Activated naive CD8-positive, alpha-beta T cell treated with anti-CD3 and anti-CD28 coated beads, Interleukin-2, amount 50 U/mL, for 24 hours (primary cell): ENCODE measurements around the gene PARP11.
"Not testable (repeated sequence)": the region's sequence is repeated elsewhere in the genome, so short reads cannot be mapped to it uniquely, and the experiment has no call there.

ENCODE experiments used
- ATAC-seq: fragments of 150-1000 bp; cut with Tn5 transposase; one replicate; pipeline ENCODE4 v1.10.0; 2021
- DNase-seq: peaks from one replicate; pipeline ENCODE4 v3.0.0; 2021
- H3K27ac Mint-ChIP-seq: one replicate; pipeline ENCODE4 v1.8.0; 2021; ENCODE audit warnings: mild to moderate bottlenecking, mixed read lengths
- H3K27me3 Mint-ChIP-seq: one replicate; pipeline ENCODE4 v1.8.0; 2021; ENCODE audit warnings: mixed read lengths
- H3K36me3 Mint-ChIP-seq: one replicate; pipeline ENCODE4 v1.8.0; 2021; ENCODE audit warnings: low read depth, mixed read lengths
- H3K4me1 Mint-ChIP-seq: one replicate; pipeline ENCODE4 v1.8.0; 2021; ENCODE audit warnings: mixed read lengths
- H3K4me3 Mint-ChIP-seq: one replicate; pipeline ENCODE4 v1.8.0; 2021; ENCODE audit warnings: mild to moderate bottlenecking, moderate library complexity, mixed read lengths
- H3K9me3 Mint-ChIP-seq: one replicate; pipeline ENCODE4 v1.8.0; 2021; ENCODE audit warnings: mixed read lengths

The PARP11 gene

GRCh38 chr12:3842517-3842916 lies 30.7 kb downstream of the PARP11 start:
- H3K4me3 Mint-ChIP-seq, result no peak overlapping the region
- H3K27me3 Mint-ChIP-seq, result no peaks in the 10 kb centered on the region
- peaks cover 41% of the 10 kb centered on the region for H3K36me3 Mint-ChIP-seq
- H3K4me1 Mint-ChIP-seq, result peaks cover 40% of the 10 kb centered on the region
- no peak for ATAC-seq
- peaks cover 8% of the 10 kb centered on the region for H3K9me3 Mint-ChIP-seq
- H3K27ac Mint-ChIP-seq, result no peak overlapping the region
- no peak for DNase-seq

- Mint-ChIP-seq H3K4me1 (peaks cover 48% of the 10 kb centered on the region), H3K9me3 (peaks cover under 1% of the 10 kb centered on the region), H3K4me3 (no peak overlapping the region), H3K27me3 (no peaks in the 10 kb centered on the region), H3K27ac (no peak overlapping the region), H3K36me3 (peaks cover 37% of the 10 kb centered on the region)
- DNase-seq (no peak), ATAC-seq (no peak)
Observed at GRCh38 chr12:3841783-3842182, 31.4 kb downstream of the PARP11 start.

GRCh38 chr12:3840833-3841232 lies 32.4 kb downstream of the PARP11 start:
- H3K9me3 Mint-ChIP-seq, H3K27me3 Mint-ChIP-seq, ATAC-seq, H3K27ac Mint-ChIP-seq, DNase-seq, H3K4me3 Mint-ChIP-seq: not testable (repeated sequence)
- H3K4me1 Mint-ChIP-seq, result peaks cover 57% of the 10 kb centered on the region
- H3K36me3 Mint-ChIP-seq, result peaks cover 35% of the 10 kb centered on the region

GRCh38 chr12:3839745-3840144 lies 33.5 kb downstream of the PARP11 start:
- Mint-ChIP-seq H3K4me1 (peaks cover 59% of the 10 kb centered on the region), H3K36me3 (peaks cover 36% of the 10 kb centered on the region)
- not testable (repeated sequence) for H3K9me3 Mint-ChIP-seq, DNase-seq, H3K4me3 Mint-ChIP-seq, H3K27ac Mint-ChIP-seq, H3K27me3 Mint-ChIP-seq, ATAC-seq

- Mint-ChIP-seq H3K4me1 (peaks cover 58% of the 10 kb centered on the region), H3K36me3 (peaks cover 36% of the 10 kb centered on the region), H3K4me3 (peak overlapping the region; percentile 44), H3K27ac (peak overlapping the region; percentile 70)
- not testable (repeated sequence) for H3K9me3 Mint-ChIP-seq, H3K27me3 Mint-ChIP-seq
- DNase-seq (peak; percentile 36), ATAC-seq (peak; percentile 40)
Observed at GRCh38 chr12:3838701-3839548, 34.3 kb downstream of the PARP11 start.

- H3K27me3 Mint-ChIP-seq, result no peaks in the 10 kb centered on the region
- no peak for DNase-seq
- no peaks in the 10 kb centered on the region for H3K9me3 Mint-ChIP-seq
- H3K27ac Mint-ChIP-seq, result peak overlapping the region; percentile 70
- H3K4me1 Mint-ChIP-seq, result peaks cover 55% of the 10 kb centered on the region
- H3K4me3 Mint-ChIP-seq, result peak overlapping the region; percentile 44
- peaks cover 36% of the 10 kb centered on the region for H3K36me3 Mint-ChIP-seq
- ATAC-seq, result no peak
Observed at GRCh38 chr12:3838076-3838475, 35.1 kb downstream of the PARP11 start.

GRCh38 chr12:3837049-3837448 lies 36.1 kb downstream of the PARP11 start:
- ATAC-seq, result no peak
- H3K36me3 Mint-ChIP-seq, result peaks cover 36% of the 10 kb centered on the region

GRCh38 chr12:3836641-3837040 lies 36.6 kb downstream of the PARP11 start:
- peaks cover 33% of the 10 kb centered on the region for H3K36me3 Mint-ChIP-seq
- H3K9me3 Mint-ChIP-seq, result no peaks in the 10 kb centered on the region
- H3K4me3 Mint-ChIP-seq, result no peak overlapping the region
- H3K27me3 Mint-ChIP-seq, result no peaks in the 10 kb centered on the region
- ATAC-seq, result no peak
- DNase-seq, result no peak
- H3K4me1 Mint-ChIP-seq, result peaks cover 61% of the 10 kb centered on the region
- peak overlapping the region; percentile 34 for H3K27ac Mint-ChIP-seq

More at GRCh38 chr12:3837049-3837448, 36.1 kb downstream of the PARP11 start:
- Mint-ChIP-seq H3K27ac (peak overlapping the region; percentile 34), H3K9me3 (no peaks in the 10 kb centered on the region), H3K4me1 (peaks cover 60% of the 10 kb centered on the region), H3K4me3 (no peak overlapping the region), H3K27me3 (no peaks in the 10 kb centered on the region)
- no peak for DNase-seq

GRCh38 chr12:3835914-3836313 lies 37.3 kb downstream of the PARP11 start:
- peaks cover 30% of the 10 kb centered on the region for H3K36me3 Mint-ChIP-seq
- no peak overlapping the region for H3K4me3 Mint-ChIP-seq
- no peaks in the 10 kb centered on the region for H3K9me3 Mint-ChIP-seq
- no peak overlapping the region for H3K27ac Mint-ChIP-seq
- ATAC-seq (no peak), DNase-seq (no peak)
- peaks cover 62% of the 10 kb centered on the region for H3K4me1 Mint-ChIP-seq
- no peaks in the 10 kb centered on the region for H3K27me3 Mint-ChIP-seq

GRCh38 chr12:3834774-3835173 lies 38.4 kb downstream of the PARP11 start:
- no peak overlapping the region for H3K4me3 Mint-ChIP-seq
- peaks cover 18% of the 10 kb centered on the region for H3K36me3 Mint-ChIP-seq
- no peak for DNase-seq
- H3K27ac Mint-ChIP-seq, result no peak overlapping the region
- no peaks in the 10 kb centered on the region for H3K9me3 Mint-ChIP-seq
- no peak for ATAC-seq
- H3K4me1 Mint-ChIP-seq, result peaks cover 58% of the 10 kb centered on the region
- H3K27me3 Mint-ChIP-seq, result no peaks in the 10 kb centered on the region

- Mint-ChIP-seq H3K27me3 (no peaks in the 10 kb centered on the region), H3K9me3 (no peaks in the 10 kb centered on the region), H3K4me3 (no peak overlapping the region), H3K36me3 (peaks cover 16% of the 10 kb centered on the region), H3K4me1 (peaks cover 54% of the 10 kb centered on the region), H3K27ac (no peak overlapping the region)
- DNase-seq (no peak), ATAC-seq (no peak)
Observed at GRCh38 chr12:3833670-3834310, 39.4 kb downstream of the PARP11 start.

GRCh38 chr12:3832738-3833137 lies 40.5 kb downstream of the PARP11 start:
- no peak for ATAC-seq
- Mint-ChIP-seq H3K4me3 (no peak overlapping the region), H3K4me1 (peaks cover 47% of the 10 kb centered on the region), H3K27me3 (no peaks in the 10 kb centered on the region), H3K36me3 (peaks cover 10% of the 10 kb centered on the region), H3K9me3 (no peaks in the 10 kb centered on the region), H3K27ac (no peak overlapping the region)
- no peak for DNase-seq

GRCh38 chr12:3828888-3829287 lies 44.3 kb downstream of the PARP11 start:
- Mint-ChIP-seq H3K4me1 (peaks cover 17% of the 10 kb centered on the region), H3K27me3 (no peaks in the 10 kb centered on the region), H3K36me3 (peaks cover 16% of the 10 kb centered on the region), H3K27ac (no peak overlapping the region), H3K4me3 (no peak overlapping the region), H3K9me3 (no peaks in the 10 kb centered on the region)
- ATAC-seq, result no peak
- no peak for DNase-seq

- no peak for ATAC-seq
- Mint-ChIP-seq H3K27me3 (no peaks in the 10 kb centered on the region), H3K36me3 (peaks cover 18% of the 10 kb centered on the region), H3K4me1 (peaks cover 8% of the 10 kb centered on the region), H3K27ac (no peak overlapping the region), H3K9me3 (no peaks in the 10 kb centered on the region), H3K4me3 (no peak overlapping the region)
- no peak for DNase-seq
Observed at GRCh38 chr12:3827301-3828000, 45.7 kb downstream of the PARP11 start.

- Mint-ChIP-seq H3K4me3 (no peak overlapping the region), H3K27me3 (no peaks in the 10 kb centered on the region), H3K9me3 (no peaks in the 10 kb centered on the region), H3K36me3 (peaks cover 16% of the 10 kb centered on the region), H3K27ac (no peak overlapping the region), H3K4me1 (no peaks in the 10 kb centered on the region)
- DNase-seq (no peak), ATAC-seq (no peak)
Observed at GRCh38 chr12:3821441-3821840, 51.8 kb downstream of the PARP11 start.
